Natural killer cell (primary cell): ENCODE measurements around the gene FRS2. TPM values are rescaled to one million over a fixed set of nuclear protein-coding genes. Genes with fewer than 3 reads are reported as not detected.

Experiments used
- ATAC-seq, 3 donors: fragments of 150-1000 bp in 2 of 3; fragments of 200-7000 bp in 1 of 3; cut with Tn5 transposase; 1 replicate in 1 of 3; 2 replicates in 2 of 3; pipeline ENCODE4 v1.10.0; 2021; ENCODE audit warnings: mild to moderate bottlenecking in 2 of 3, moderate library complexity in 2 of 3
- DNase-seq, 2 donors: peaks; one replicate each; pipeline versions ENCODE4 v3.0.0 to v3.0.0-alpha.2; 2013 to 2021; ENCODE audit warnings: mixed read lengths in 1 of 2
- H3K27ac ChIP-seq: one replicate; pipeline ENCODE4 v1.5.1; 2013; ENCODE audit warnings: mild to moderate bottlenecking, low read length
- H3K27me3 ChIP-seq: one replicate; pipeline ENCODE4 v1.6.1; 2013; ENCODE audit warnings: low read length; ENCODE audit not compliant: control insufficient read depth, insufficient read depth
- H3K36me3 ChIP-seq: one replicate; pipeline ENCODE4 v1.6.1; 2013; ENCODE audit warnings: low read length; ENCODE audit not compliant: control insufficient read depth, insufficient read depth
- H3K4me1 ChIP-seq: one replicate; pipeline ENCODE4 v1.6.1; 2013; ENCODE audit warnings: low read length; ENCODE audit not compliant: control insufficient read depth, insufficient read depth
- H3K4me3 ChIP-seq: one replicate; pipeline ENCODE4 v1.5.1; 2013; ENCODE audit warnings: low read length
- H3K9me3 ChIP-seq: one replicate; pipeline ENCODE4 v1.6.1; 2013; ENCODE audit warnings: low read length; ENCODE audit not compliant: control insufficient read depth, insufficient read depth
- H3K27ac Mint-ChIP-seq, 2 donors: one replicate each; pipeline ENCODE4 v1.8.0; 2022; ENCODE audit warnings: mild to moderate bottlenecking in 2 of 2, mixed read lengths in 2 of 2, moderate library complexity in 1 of 2
- H3K27me3 Mint-ChIP-seq, 2 donors: one replicate each; pipeline ENCODE4 v1.8.0; 2022; ENCODE audit warnings: low read depth in 2 of 2, mixed read lengths in 2 of 2
- H3K36me3 Mint-ChIP-seq: one replicate; pipeline ENCODE4 v1.8.0; 2022; ENCODE audit warnings: mixed read lengths
- H3K4me1 Mint-ChIP-seq, 2 donors: one replicate each; pipeline ENCODE4 v1.8.0; 2022; ENCODE audit warnings: mixed read lengths in 2 of 2
- H3K4me3 Mint-ChIP-seq: one replicate; pipeline ENCODE4 v1.8.0; 2022; ENCODE audit warnings: mild to moderate bottlenecking, moderate library complexity, mixed read lengths
- H3K9me3 Mint-ChIP-seq, 2 donors: one replicate each; pipeline ENCODE4 v1.8.0; 2022; ENCODE audit warnings: mixed read lengths in 2 of 2
- WGBS: methylation state at CpG from one replicate; pipeline ENCODE4 v1.1.7; 2013; ENCODE audit warnings: missing lambda C conversion rate; ENCODE audit not compliant: insufficient coverage; 5-methylcytosine and 5-hydroxymethylcytosine counted together
- intact Hi-C: fragments of 100-400 bp; cut with micrococcal nuclease; formaldehyde crosslinking; loops from one replicate; pipeline ENCODE4 v1.14.2; 2022
- total RNA-seq, 4 donors: library from RNA; stranded (reverse); fragments of 120-200 nt in 1 of 4; gene quantifications; one replicate each; pipeline versions ENCODE4 v1.2.3 to v1.2.4, GENCODE V29; 2013 to 2022
- TF ChIP-seq, protein P1 (sequence below): fragments of 200-600 bp; IDR thresholded peaks from one replicate; pipeline ENCODE4 v1.8.0; 2022; ENCODE audit warnings: antibody characterized with exemption

Gene FRS2
- total RNA-seq, 3 donors from 2014 or later (not counting 1 experiment from before 2014, with no cell fraction given) = 25.6 to 33.8 (median 28.2) TPM

DNA sequence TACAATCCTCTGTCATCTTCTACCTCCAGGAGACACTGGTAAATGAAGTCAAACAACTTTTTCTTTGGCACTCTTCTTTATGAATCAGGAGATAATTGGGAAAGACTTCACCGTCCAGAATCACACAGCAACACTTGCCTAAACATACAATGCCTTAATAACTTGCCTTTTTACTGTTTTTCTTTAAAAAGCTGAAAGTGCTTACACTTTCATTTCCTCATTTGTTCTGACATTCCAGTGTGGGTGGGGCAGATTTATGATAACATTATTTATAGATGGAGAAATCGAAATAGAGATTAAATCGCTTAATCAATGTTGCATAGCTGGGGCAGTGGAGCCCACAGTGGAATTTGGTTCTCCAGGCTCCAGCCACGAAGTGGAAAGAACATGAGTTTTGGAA, 2.8 kb upstream of the FRS2 start:
- H3K27me3 Mint-ChIP-seq = peaks cover 0 to 8% of the 10 kb centered on the region in 2 donors
- no peaks in the 10 kb centered on the region for H3K36me3 Mint-ChIP-seq
- Histone ChIP-seq H3K4me1 (peaks cover 16% of the 10 kb centered on the region), H3K4me3 (no peak overlapping the region), H3K27ac (no peak overlapping the region), H3K9me3 (no peaks in the 10 kb centered on the region), H3K36me3 (no peaks in the 10 kb centered on the region), H3K27me3 (no peaks in the 10 kb centered on the region)
- no peaks in the 10 kb centered on the region for H3K9me3 Mint-ChIP-seq
- no peak overlapping the region for H3K27ac Mint-ChIP-seq
- intact Hi-C loops = no loop called here
- TF ChIP-seq, protein P1, sequence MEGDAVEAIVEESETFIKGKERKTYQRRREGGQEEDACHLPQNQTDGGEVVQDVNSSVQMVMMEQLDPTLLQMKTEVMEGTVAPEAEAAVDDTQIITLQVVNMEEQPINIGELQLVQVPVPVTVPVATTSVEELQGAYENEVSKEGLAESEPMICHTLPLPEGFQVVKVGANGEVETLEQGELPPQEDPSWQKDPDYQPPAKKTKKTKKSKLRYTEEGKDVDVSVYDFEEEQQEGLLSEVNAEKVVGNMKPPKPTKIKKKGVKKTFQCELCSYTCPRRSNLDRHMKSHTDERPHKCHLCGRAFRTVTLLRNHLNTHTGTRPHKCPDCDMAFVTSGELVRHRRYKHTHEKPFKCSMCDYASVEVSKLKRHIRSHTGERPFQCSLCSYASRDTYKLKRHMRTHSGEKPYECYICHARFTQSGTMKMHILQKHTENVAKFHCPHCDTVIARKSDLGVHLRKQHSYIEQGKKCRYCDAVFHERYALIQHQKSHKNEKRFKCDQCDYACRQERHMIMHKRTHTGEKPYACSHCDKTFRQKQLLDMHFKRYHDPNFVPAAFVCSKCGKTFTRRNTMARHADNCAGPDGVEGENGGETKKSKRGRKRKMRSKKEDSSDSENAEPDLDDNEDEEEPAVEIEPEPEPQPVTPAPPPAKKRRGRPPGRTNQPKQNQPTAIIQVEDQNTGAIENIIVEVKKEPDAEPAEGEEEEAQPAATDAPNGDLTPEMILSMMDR = no peak
- 69% methylated on average over 4 of the region's 4 CpGs for WGBS
- peak overlapping the region; percentile 21 for H3K4me3 Mint-ChIP-seq
- H3K4me1 Mint-ChIP-seq = peaks cover 16 to 17% of the 10 kb centered on the region in 2 donors
- DNase-seq = no peak
- no peak for ATAC-seq

- Histone ChIP-seq H3K36me3 (no peaks in the 10 kb centered on the region), H3K4me3 (no peak overlapping the region), H3K27ac (no peak overlapping the region), H3K4me1 (peaks cover 16% of the 10 kb centered on the region), H3K9me3 (no peaks in the 10 kb centered on the region), H3K27me3 (no peaks in the 10 kb centered on the region)
- Mint-ChIP-seq H3K4me1 (peaks cover 26 to 27% of the 10 kb centered on the region in 2 donors), H3K9me3 (no peaks in the 10 kb centered on the region), H3K27ac (no peak overlapping the region), H3K36me3 (no peaks in the 10 kb centered on the region), H3K4me3 (peak overlapping the region; percentile 49), H3K27me3 (peaks cover 0 to 8% of the 10 kb centered on the region in 2 donors)
- 92% methylated on average over 5 of the region's 7 CpGs for WGBS
- ATAC-seq = no peak
- intact Hi-C loops = no loop called here
- TF ChIP-seq, protein P1 = no peak
- DNase-seq = no peak
These were observed 1.8 kb upstream of the FRS2 start for GRCh38 chr12:69468237-69469026.

DNA sequence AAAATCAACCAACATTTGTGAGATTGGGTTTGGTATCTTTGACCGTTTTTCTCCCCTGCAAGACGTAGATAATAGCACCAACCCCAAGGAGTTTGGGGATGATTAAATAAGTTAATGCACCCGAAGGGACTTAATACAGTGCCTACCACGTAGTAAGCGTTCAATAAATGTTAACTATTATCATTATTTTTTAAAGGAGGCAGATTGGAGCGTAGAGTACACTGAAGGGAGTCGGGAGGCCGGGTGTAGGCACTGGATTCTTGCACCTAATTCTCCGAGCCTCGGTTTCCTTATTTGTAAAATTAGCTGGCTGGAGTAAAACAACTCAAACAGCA, 367 bp upstream of the FRS2 start:
- no peaks in the 10 kb centered on the region for H3K27me3 ChIP-seq
- 38% methylated on average over 6 of the region's 10 CpGs for WGBS
- peaks cover 16% of the 10 kb centered on the region for H3K4me1 ChIP-seq
- Mint-ChIP-seq H3K27ac (peak overlapping the region; percentile 82 to 93), H3K9me3 (no peaks in the 10 kb centered on the region), H3K27me3 (peaks cover 0 to 3% of the 10 kb centered on the region in 2 donors), H3K36me3 (no peaks in the 10 kb centered on the region), H3K4me1 (peaks cover 29 to 34% of the 10 kb centered on the region in 2 donors), H3K4me3 (peak overlapping the region; percentile 93)
- no peaks in the 10 kb centered on the region for H3K9me3 ChIP-seq
- DNase-seq (no peak), ATAC-seq (peak in 2 of 3 donors; percentile 2 to 6)
- TF ChIP-seq, protein P1 = no peak
- H3K36me3 ChIP-seq = no peaks in the 10 kb centered on the region
- peak overlapping the region; percentile 81 for H3K27ac ChIP-seq
- intact Hi-C loops = loop anchor here (2.0 kb wide), 1 partner anchor 101 kb away; no protein-coding TSS in a partner anchor
- peak overlapping the region; percentile 83 for H3K4me3 ChIP-seq
